IgD-negative memory B cell (primary cell): ENCODE data around the gene MAPK4. TPM values are rescaled to one million over a fixed set of nuclear protein-coding genes. Genes with fewer than 3 reads are reported as not detected.
"Not testable (repeated sequence)": the region's sequence is repeated elsewhere in the genome, so short reads cannot be mapped to it uniquely, and the experiment has no call there.

ENCODE experiments used
- H3K27ac Mint-ChIP-seq, 3 donors: one replicate each; pipeline ENCODE4 v1.8.0; 2020 to 2022; ENCODE audit warnings: mild to moderate bottlenecking in 3 of 3, mixed read lengths in 3 of 3, moderate library complexity in 1 of 3
- H3K27me3 Mint-ChIP-seq: one replicate; pipeline ENCODE4 v1.8.0; 2021; ENCODE audit warnings: mixed read lengths
- H3K36me3 Mint-ChIP-seq: one replicate; pipeline ENCODE4 v1.8.0; 2020; ENCODE audit warnings: mild to moderate bottlenecking, mixed read lengths
- H3K4me1 Mint-ChIP-seq, 3 donors: one replicate each; pipeline ENCODE4 v1.8.0; 2020 to 2022; ENCODE audit warnings: mixed read lengths in 3 of 3, mild to moderate bottlenecking in 1 of 3
- H3K4me3 Mint-ChIP-seq, 4 donors: one replicate each; pipeline ENCODE4 v1.8.0; 2020 to 2022; ENCODE audit warnings: mild to moderate bottlenecking in 4 of 4, mixed read lengths in 4 of 4, moderate library complexity in 3 of 4
- H3K9me3 Mint-ChIP-seq, 3 donors: one replicate each; pipeline ENCODE4 v1.8.0; 2020 to 2021; ENCODE audit warnings: mixed read lengths in 3 of 3, mild to moderate bottlenecking in 1 of 3
- polyA plus RNA-seq: library from polyadenylated mRNA; unstranded; fragments of 300-500 nt; fragmentation: Illumina TruSeq; gene quantifications from one replicate; pipeline ENCODE4 v1.2.3, GENCODE V29; 2021

MAPK4 gene
- polyA plus RNA-seq, 1 donor from 2014 or later, result not detected

GRCh38 chr18:50560681-50561629 lies 1.1 kb downstream of the MAPK4 start:
- Mint-ChIP-seq H3K9me3 (peaks cover 3 to 6% (median 4%) of the 10 kb centered on the region in 3 donors), H3K27me3 (peaks cover 43% of the 10 kb centered on the region), H3K27ac (no peak overlapping the region), H3K4me3 (peak overlapping the region in 3 of 4 donors; percentile 22 to 76 (median 60)), H3K36me3 (no peaks in the 10 kb centered on the region), H3K4me1 (peaks cover 0 to 8% (median 4%) of the 10 kb centered on the region in 3 donors)

- not testable (repeated sequence) for H3K4me1 Mint-ChIP-seq, H3K4me3 Mint-ChIP-seq, H3K9me3 Mint-ChIP-seq, H3K27ac Mint-ChIP-seq, H3K36me3 Mint-ChIP-seq
- peaks cover 40% of the 10 kb centered on the region for H3K27me3 Mint-ChIP-seq
Measured at GRCh38 chr18:50562258-50562657, 2.4 kb downstream of the MAPK4 start.

- peaks cover 0 to 2% (median 2%) of the 10 kb centered on the region in 3 donors for H3K9me3 Mint-ChIP-seq
- H3K27ac Mint-ChIP-seq, result no peak overlapping the region
- peaks cover 0 to 8% (median 4%) of the 10 kb centered on the region in 3 donors for H3K4me1 Mint-ChIP-seq
- H3K4me3 Mint-ChIP-seq, result no peak overlapping the region
- H3K27me3 Mint-ChIP-seq, result peaks cover 37% of the 10 kb centered on the region
- H3K36me3 Mint-ChIP-seq, result no peaks in the 10 kb centered on the region
Measured at GRCh38 chr18:50562686-50563085, 2.8 kb downstream of the MAPK4 start.

GRCh38 chr18:50563376-50563775 lies 3.5 kb downstream of the MAPK4 start:
- Mint-ChIP-seq H3K36me3 (no peaks in the 10 kb centered on the region), H3K27ac (no peak overlapping the region), H3K4me1 (peaks cover 0 to 8% (median 4%) of the 10 kb centered on the region in 3 donors), H3K27me3 (peaks cover 32% of the 10 kb centered on the region), H3K9me3 (peaks cover under 1 to 2% (median under 1%) of the 10 kb centered on the region in 3 donors), H3K4me3 (peak overlapping the region in 1 of 4 donors; percentile 60)

- H3K36me3 Mint-ChIP-seq, result no peaks in the 10 kb centered on the region
- H3K27me3 Mint-ChIP-seq, result peaks cover 22% of the 10 kb centered on the region
- no peaks in the 10 kb centered on the region for H3K4me1 Mint-ChIP-seq
- H3K9me3 Mint-ChIP-seq, result peaks cover 2 to 8% (median 5%) of the 10 kb centered on the region in 3 donors
- H3K4me3 Mint-ChIP-seq, result no peak overlapping the region
- H3K27ac Mint-ChIP-seq, result peak overlapping the region in 1 of 3 donors; percentile 65
Measured at GRCh38 chr18:50569930-50570329, 10.0 kb downstream of the MAPK4 start.

GRCh38 chr18:50571606-50572005 lies 11.7 kb downstream of the MAPK4 start:
- H3K9me3 Mint-ChIP-seq, result peaks cover 2 to 8% (median 5%) of the 10 kb centered on the region in 3 donors
- H3K36me3 Mint-ChIP-seq, result no peaks in the 10 kb centered on the region
- no peak overlapping the region for H3K27ac Mint-ChIP-seq
- H3K4me1 Mint-ChIP-seq, result no peaks in the 10 kb centered on the region
- H3K27me3 Mint-ChIP-seq, result peaks cover 24% of the 10 kb centered on the region
- no peak overlapping the region for H3K4me3 Mint-ChIP-seq

- H3K27me3 Mint-ChIP-seq, result peaks cover 24% of the 10 kb centered on the region
- not testable (repeated sequence) for H3K4me3 Mint-ChIP-seq, H3K36me3 Mint-ChIP-seq, H3K4me1 Mint-ChIP-seq, H3K9me3 Mint-ChIP-seq, H3K27ac Mint-ChIP-seq
Measured at GRCh38 chr18:50573196-50573595, 13.3 kb downstream of the MAPK4 start.

GRCh38 chr18:50573679-50574078 lies 13.8 kb downstream of the MAPK4 start:
- Mint-ChIP-seq H3K27ac (no peak overlapping the region), H3K36me3 (no peaks in the 10 kb centered on the region), H3K27me3 (peaks cover 24% of the 10 kb centered on the region), H3K4me3 (no peak overlapping the region), H3K9me3 (peaks cover under 1 to 5% (median 2%) of the 10 kb centered on the region in 3 donors), H3K4me1 (no peaks in the 10 kb centered on the region)

GRCh38 chr18:50578030-50578429 lies 18.1 kb downstream of the MAPK4 start:
- H3K4me3 Mint-ChIP-seq, result no peak overlapping the region
- peaks cover 0 to 8% (median 0%) of the 10 kb centered on the region in 3 donors for H3K9me3 Mint-ChIP-seq
- H3K36me3 Mint-ChIP-seq, result no peaks in the 10 kb centered on the region
- H3K4me1 Mint-ChIP-seq, result no peaks in the 10 kb centered on the region
- no peak overlapping the region for H3K27ac Mint-ChIP-seq
- H3K27me3 Mint-ChIP-seq, result peaks cover 13% of the 10 kb centered on the region

- no peak overlapping the region for H3K27ac Mint-ChIP-seq
- no peak overlapping the region for H3K4me3 Mint-ChIP-seq
- H3K36me3 Mint-ChIP-seq, result no peaks in the 10 kb centered on the region
- H3K27me3 Mint-ChIP-seq, result peaks cover 14% of the 10 kb centered on the region
- H3K9me3 Mint-ChIP-seq, result peaks cover under 1 to 8% (median under 1%) of the 10 kb centered on the region in 3 donors
- H3K4me1 Mint-ChIP-seq, result no peaks in the 10 kb centered on the region
Measured at GRCh38 chr18:50578651-50579050, 18.8 kb downstream of the MAPK4 start.

- peaks cover 2 to 11% (median 3%) of the 10 kb centered on the region in 3 donors for H3K9me3 Mint-ChIP-seq
- H3K4me3 Mint-ChIP-seq, result no peak overlapping the region
- no peak overlapping the region for H3K27ac Mint-ChIP-seq
- H3K36me3 Mint-ChIP-seq, result no peaks in the 10 kb centered on the region
- H3K4me1 Mint-ChIP-seq, result no peaks in the 10 kb centered on the region
- H3K27me3 Mint-ChIP-seq, result peaks cover 17% of the 10 kb centered on the region
Measured at GRCh38 chr18:50579061-50579774, 19.3 kb downstream of the MAPK4 start.

GRCh38 chr18:50581517-50581916 lies 21.6 kb downstream of the MAPK4 start:
- peak overlapping the region in 1 of 4 donors; percentile 23 for H3K4me3 Mint-ChIP-seq
- H3K36me3 Mint-ChIP-seq, result no peaks in the 10 kb centered on the region
- peaks cover 6 to 15% (median 12%) of the 10 kb centered on the region in 3 donors for H3K9me3 Mint-ChIP-seq
- no peaks in the 10 kb centered on the region for H3K4me1 Mint-ChIP-seq
- H3K27ac Mint-ChIP-seq, result no peak overlapping the region
- H3K27me3 Mint-ChIP-seq, result peaks cover 11% of the 10 kb centered on the region

- Mint-ChIP-seq H3K36me3 (no peaks in the 10 kb centered on the region), H3K4me3 (no peak overlapping the region), H3K27ac (no peak overlapping the region), H3K4me1 (no peaks in the 10 kb centered on the region), H3K9me3 (peaks cover 6 to 15% (median 15%) of the 10 kb centered on the region in 3 donors), H3K27me3 (peaks cover 10% of the 10 kb centered on the region)
Measured at GRCh38 chr18:50582500-50582899, 22.6 kb downstream of the MAPK4 start.

GRCh38 chr18:50586710-50587109 lies 26.8 kb downstream of the MAPK4 start:
- Mint-ChIP-seq H3K4me1 (no peaks in the 10 kb centered on the region), H3K27ac (no peak overlapping the region), H3K36me3 (no peaks in the 10 kb centered on the region), H3K27me3 (peaks cover 6% of the 10 kb centered on the region), H3K9me3 (peaks cover 9 to 20% (median 17%) of the 10 kb centered on the region in 3 donors), H3K4me3 (no peak overlapping the region)

- Mint-ChIP-seq H3K36me3 (no peaks in the 10 kb centered on the region), H3K9me3 (peaks cover 2 to 8% (median 7%) of the 10 kb centered on the region in 3 donors), H3K27me3 (peaks cover 1% of the 10 kb centered on the region), H3K27ac (no peak overlapping the region), H3K4me3 (no peak overlapping the region), H3K4me1 (no peaks in the 10 kb centered on the region)
Measured at GRCh38 chr18:50590593-50590992, 30.7 kb downstream of the MAPK4 start.
